MCF 10A (cell line): ENCODE results near the gene UPK3BL1. TPM values are rescaled to one million over a fixed set of nuclear protein-coding genes. Genes with fewer than 3 reads are reported as not detected.
"Not testable (repeated sequence)": the region's sequence is repeated elsewhere in the genome, so short reads cannot be mapped to it uniquely, and the experiment has no call there.

Experiments used
- BruUV-seq: library from RNA; stranded (reverse); fragments of 400-500 nt; replicated peaks from 2 replicates; lab custom pipeline; 2021; lab: Mats Ljungman, UMichigan
- CTCF ChIA-PET: fragments of 300-600 bp; sonication (Branson Sonifier 250); formaldehyde crosslinking; extraction: SDS; loops from one replicate; lab custom pipeline; 2021; ENCODE audit warnings: antibody characterized with exemption, inconsistent platforms; lab: Yijun Ruan, JAX
- POLR2A ChIA-PET: fragments of 300-600, 350-650 bp; sonication (Branson Sonifier 250); formaldehyde crosslinking; extraction: SDS; loops from one replicate; lab custom pipeline; 2020; ENCODE audit warnings: antibody characterized with exemption, inconsistent platforms; lab: Yijun Ruan, JAX
- DNase-seq: peaks from one replicate; pipeline ENCODE4 v3.0.0-alpha.2; 2018; ENCODE audit not compliant: unreplicated experiment
- H3K27ac Mint-ChIP-seq: one replicate; pipeline ENCODE4 v1.8.0; 2022; ENCODE audit warnings: mild to moderate bottlenecking, low read depth, mixed read lengths; ENCODE audit not compliant: unreplicated experiment
- H3K27me3 Mint-ChIP-seq: one replicate; pipeline ENCODE4 v1.8.0; 2022; ENCODE audit warnings: mixed read lengths; ENCODE audit not compliant: insufficient read depth, unreplicated experiment
- H3K36me3 Mint-ChIP-seq: one replicate; pipeline ENCODE4 v1.8.0; 2022; ENCODE audit warnings: mild to moderate bottlenecking, moderate library complexity, mixed read lengths; ENCODE audit not compliant: insufficient read depth, unreplicated experiment
- H3K4me1 Mint-ChIP-seq: one replicate; pipeline ENCODE4 v1.8.0; 2022; ENCODE audit warnings: mixed read lengths; ENCODE audit not compliant: insufficient read depth, unreplicated experiment
- H3K4me3 Mint-ChIP-seq: one replicate; pipeline ENCODE4 v1.8.0; 2022; ENCODE audit warnings: mild to moderate bottlenecking, moderate library complexity, mixed read lengths; ENCODE audit not compliant: unreplicated experiment
- H3K9me3 Mint-ChIP-seq: one replicate; pipeline ENCODE4 v1.8.0; 2022; ENCODE audit warnings: mixed read lengths; ENCODE audit not compliant: unreplicated experiment
- intact Hi-C: fragments of 100-400 bp; cut with micrococcal nuclease; formaldehyde crosslinking; loops from 2 replicates; pipeline ENCODE4 v1.14.1; 2022
- total RNA-seq: library from RNA; stranded (reverse); gene quantifications from 2 replicates; pipeline ENCODE4 v1.2.3, GENCODE V29; 2022

Gene UPK3BL1
- total RNA-seq, 1 experiment from 2014 or later = 16.1 TPM

DNA sequence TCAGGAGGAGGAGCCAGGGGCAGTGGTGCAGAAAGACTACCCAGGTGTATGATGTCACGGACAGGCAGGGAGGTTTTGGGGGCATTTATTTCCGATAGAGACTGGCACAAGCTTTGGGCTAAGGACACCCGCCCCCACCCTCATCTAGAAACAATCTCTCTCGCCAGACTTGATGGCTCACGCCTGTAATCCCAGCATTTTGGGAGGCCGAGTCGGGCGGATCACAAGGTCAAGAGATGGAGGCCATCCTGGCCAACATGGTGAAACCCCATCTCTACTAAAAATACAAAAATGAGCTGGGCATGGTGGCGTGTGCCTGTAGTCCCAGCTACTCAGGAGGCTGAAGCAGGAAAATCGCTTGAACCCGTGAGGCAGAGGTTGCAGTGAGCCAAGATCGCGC is 5.6 kb downstream of the UPK3BL1 start:
- not testable (repeated sequence) for BruUV-seq

DNA sequence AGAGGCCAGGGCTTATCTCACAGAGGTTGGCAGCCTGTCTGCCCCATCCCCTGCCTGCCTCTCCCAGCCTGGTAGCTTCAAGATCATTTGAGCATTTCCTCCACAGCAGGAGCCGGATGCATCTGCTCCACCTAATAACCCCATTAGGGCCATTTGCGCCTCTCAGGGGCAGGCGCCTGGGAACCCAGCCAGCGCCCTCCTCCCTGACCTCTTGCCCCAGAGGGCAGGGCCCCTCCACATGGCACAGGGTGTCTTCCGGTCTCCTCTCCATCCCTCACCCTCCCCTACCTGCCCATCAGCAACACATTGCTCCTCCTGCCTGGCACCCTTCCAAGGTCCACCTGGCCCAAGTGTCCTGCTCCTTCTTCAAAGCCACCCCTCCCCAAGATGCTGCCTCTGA is 7.2 kb downstream of the UPK3BL1 start:
- BruUV-seq, H3K4me3 Mint-ChIP-seq, H3K4me1 Mint-ChIP-seq, DNase-seq, intact Hi-C loops, H3K9me3 Mint-ChIP-seq, H3K36me3 Mint-ChIP-seq, CTCF ChIA-PET, H3K27me3 Mint-ChIP-seq, POLR2A ChIA-PET, H3K27ac Mint-ChIP-seq: not testable (repeated sequence)

More for the DNA sequence above, 5.6 kb downstream of the UPK3BL1 start:
- H3K36me3 Mint-ChIP-seq, POLR2A ChIA-PET, H3K4me1 Mint-ChIP-seq, intact Hi-C loops, H3K4me3 Mint-ChIP-seq, DNase-seq, H3K9me3 Mint-ChIP-seq, H3K27ac Mint-ChIP-seq, CTCF ChIA-PET, H3K27me3 Mint-ChIP-seq: not testable (repeated sequence)

DNA sequence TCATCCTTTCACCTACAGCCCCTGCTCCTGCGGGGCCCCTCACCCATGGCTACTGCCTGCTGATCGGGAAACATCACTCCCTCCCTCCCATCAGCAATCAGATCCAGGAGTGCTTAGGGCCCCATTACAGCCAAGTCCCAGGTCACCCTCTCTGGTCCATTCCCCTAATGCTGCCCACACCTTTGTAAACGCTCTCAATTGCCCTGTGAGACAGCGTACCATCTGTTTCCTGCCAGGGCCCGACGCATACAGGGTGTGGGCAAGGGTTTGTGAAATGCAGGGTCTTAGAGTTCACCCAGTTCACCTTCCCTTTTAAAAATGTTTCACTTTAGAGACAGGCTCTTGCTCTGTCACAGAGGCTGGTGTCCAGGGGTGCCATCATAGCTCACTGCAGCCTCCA is 8.3 kb downstream of the UPK3BL1 start:
- H3K9me3 Mint-ChIP-seq, DNase-seq, H3K27ac Mint-ChIP-seq, H3K4me3 Mint-ChIP-seq, POLR2A ChIA-PET, CTCF ChIA-PET, H3K4me1 Mint-ChIP-seq, H3K36me3 Mint-ChIP-seq, BruUV-seq, intact Hi-C loops, H3K27me3 Mint-ChIP-seq: not testable (repeated sequence)

DNA sequence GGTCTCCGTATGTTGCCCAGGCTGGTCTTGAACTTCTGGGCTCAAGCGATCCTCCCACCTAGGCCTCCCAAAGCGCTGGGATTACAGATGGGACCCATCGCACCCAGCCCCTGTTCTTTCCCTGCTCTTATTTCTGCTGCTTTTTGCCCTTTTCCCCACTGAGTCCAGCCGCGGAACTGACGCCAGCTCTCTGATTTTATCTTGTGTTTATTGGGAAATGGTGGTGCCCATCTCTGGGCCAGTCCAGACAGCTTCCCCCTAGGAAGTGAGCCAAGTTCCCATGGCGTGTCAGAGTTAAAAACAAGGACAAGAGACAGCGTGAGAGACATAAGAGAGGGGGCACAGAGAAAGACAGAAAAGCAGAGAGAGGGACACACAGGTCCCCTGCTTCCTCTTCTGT is 12.0 kb downstream of the UPK3BL1 start:
- H3K4me3 Mint-ChIP-seq, POLR2A ChIA-PET, H3K9me3 Mint-ChIP-seq, DNase-seq, H3K27me3 Mint-ChIP-seq, H3K4me1 Mint-ChIP-seq, CTCF ChIA-PET, H3K27ac Mint-ChIP-seq, H3K36me3 Mint-ChIP-seq, BruUV-seq, intact Hi-C loops: not testable (repeated sequence)

DNA sequence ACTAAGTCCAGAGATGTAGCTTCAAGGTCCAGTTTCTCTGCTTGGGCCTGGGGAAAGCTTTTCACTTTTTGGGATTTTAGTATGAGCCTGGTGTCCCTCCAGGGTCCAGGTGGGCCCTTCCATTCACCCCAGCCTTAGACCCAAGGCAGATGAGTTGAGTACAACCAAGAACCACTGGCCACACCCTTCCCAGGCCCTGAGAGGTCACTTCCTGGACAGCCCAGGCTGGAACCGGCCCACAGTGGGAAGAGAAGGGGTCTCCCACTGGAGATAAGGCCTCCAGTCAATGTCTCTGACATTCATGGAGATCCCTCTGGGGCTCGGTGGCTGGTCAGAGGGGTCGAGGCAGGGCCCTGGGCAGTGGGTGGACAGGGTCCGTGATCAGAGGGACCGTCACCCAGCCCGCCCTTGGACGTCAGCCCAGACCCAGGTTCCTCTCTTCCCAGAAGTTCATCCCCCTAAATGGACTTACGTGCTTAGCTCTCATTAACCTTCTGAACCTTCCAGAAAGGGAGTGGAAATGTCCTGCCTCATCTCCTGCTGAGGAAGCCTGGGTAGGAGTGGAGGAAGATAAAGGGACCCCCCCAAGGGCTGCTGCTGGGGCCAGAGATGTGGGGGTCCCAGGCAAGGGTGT is 15.2 kb downstream of the UPK3BL1 start:
- intact Hi-C loops, CTCF ChIA-PET, H3K27ac Mint-ChIP-seq, H3K27me3 Mint-ChIP-seq, H3K4me1 Mint-ChIP-seq, H3K9me3 Mint-ChIP-seq, H3K4me3 Mint-ChIP-seq, H3K36me3 Mint-ChIP-seq, BruUV-seq, DNase-seq: not testable (repeated sequence)
- POLR2A ChIA-PET = interaction anchor here (0.7 kb wide), 1 partner anchor 934 kb away, joined by 3 read pairs; no protein-coding TSS in a partner anchor

DNA sequence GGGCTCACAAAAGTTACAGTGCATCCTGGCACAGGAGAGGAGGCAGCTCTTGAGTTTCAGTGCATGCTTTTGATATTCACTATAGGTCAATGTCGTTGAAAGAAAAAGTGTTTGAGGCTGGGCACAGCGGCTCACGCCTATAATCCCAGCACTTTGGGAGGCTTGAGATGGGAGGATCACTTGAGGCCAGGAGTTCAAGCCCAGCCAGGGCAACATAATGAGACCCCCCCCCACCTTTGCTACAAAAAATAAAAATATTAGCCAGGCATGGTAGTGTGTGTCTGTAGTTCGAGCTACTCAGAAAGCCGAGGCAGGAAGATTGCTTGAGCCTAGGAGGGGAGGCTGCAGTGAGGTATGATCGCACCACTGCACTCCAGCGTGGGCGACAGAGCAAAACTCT is 24.5 kb downstream of the UPK3BL1 start:
- CTCF ChIA-PET, intact Hi-C loops, DNase-seq, H3K4me3 Mint-ChIP-seq, POLR2A ChIA-PET, H3K4me1 Mint-ChIP-seq, H3K36me3 Mint-ChIP-seq, BruUV-seq, H3K27ac Mint-ChIP-seq, H3K27me3 Mint-ChIP-seq, H3K9me3 Mint-ChIP-seq: not testable (repeated sequence)

DNA sequence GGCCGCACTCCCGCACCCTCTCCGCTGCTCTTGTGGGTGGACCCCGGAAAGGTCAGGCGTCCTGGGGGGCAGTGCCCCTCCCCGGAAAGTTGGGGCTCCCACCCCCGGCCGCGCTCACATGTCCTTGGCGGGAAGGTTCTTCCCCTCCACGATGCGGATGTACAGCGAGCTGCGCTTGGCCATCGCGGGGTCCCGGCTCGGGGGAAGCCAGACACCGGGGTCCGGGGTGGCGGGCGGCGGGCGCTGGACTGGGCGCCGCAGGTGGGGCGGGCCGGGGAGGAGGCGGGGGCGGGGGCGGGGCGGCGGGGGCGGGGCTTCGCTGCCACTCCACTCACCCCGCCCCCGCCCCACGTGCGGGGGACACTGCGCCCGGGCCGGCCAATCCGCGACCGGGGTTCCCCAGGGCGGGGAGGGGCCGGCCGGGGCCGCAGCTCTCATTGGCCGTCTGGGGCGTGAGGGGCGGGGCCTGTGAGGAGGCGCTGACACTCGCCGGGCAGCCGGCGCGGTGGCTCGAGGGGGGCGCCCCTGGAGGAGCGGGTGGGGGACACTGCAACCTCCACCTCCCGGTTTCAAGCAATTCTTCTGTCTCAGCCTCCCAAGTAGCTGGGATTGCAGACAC is 26.0 kb downstream of the UPK3BL1 start, which contains the start of gene RASA4:
RASA4 (minus strand) TSS at position 250 of the 619 bp plus-strand sequence; CDS start at position 183, 67 bp downstream.
- H3K27me3 Mint-ChIP-seq, intact Hi-C loops, H3K9me3 Mint-ChIP-seq, BruUV-seq, DNase-seq, H3K36me3 Mint-ChIP-seq, CTCF ChIA-PET, H3K4me1 Mint-ChIP-seq, H3K4me3 Mint-ChIP-seq, H3K27ac Mint-ChIP-seq, POLR2A ChIA-PET: not testable (repeated sequence)

DNA sequence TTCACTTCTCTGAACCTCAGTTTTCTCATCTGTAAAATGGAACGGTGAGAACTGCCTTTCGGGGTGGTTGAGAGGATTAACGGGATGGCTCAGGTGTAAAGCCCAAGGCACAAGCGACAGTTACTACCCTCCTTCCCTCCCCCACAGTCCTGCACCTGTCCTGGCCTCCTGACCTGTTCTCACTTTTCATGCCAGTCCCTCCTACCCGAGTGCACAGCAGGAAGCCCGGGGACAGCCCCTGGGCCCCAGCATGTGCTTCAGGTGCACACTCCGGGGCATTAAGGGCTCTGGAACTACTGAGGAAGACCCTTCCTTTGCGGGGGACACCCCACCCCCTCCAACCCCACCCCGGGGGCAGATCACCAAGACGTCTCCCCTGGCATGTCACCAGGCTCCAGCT is 26.7 kb downstream of the UPK3BL1 start:
- POLR2A ChIA-PET, CTCF ChIA-PET, H3K4me1 Mint-ChIP-seq, BruUV-seq, H3K36me3 Mint-ChIP-seq, H3K9me3 Mint-ChIP-seq, H3K27me3 Mint-ChIP-seq, DNase-seq, H3K27ac Mint-ChIP-seq, intact Hi-C loops, H3K4me3 Mint-ChIP-seq: not testable (repeated sequence)

DNA sequence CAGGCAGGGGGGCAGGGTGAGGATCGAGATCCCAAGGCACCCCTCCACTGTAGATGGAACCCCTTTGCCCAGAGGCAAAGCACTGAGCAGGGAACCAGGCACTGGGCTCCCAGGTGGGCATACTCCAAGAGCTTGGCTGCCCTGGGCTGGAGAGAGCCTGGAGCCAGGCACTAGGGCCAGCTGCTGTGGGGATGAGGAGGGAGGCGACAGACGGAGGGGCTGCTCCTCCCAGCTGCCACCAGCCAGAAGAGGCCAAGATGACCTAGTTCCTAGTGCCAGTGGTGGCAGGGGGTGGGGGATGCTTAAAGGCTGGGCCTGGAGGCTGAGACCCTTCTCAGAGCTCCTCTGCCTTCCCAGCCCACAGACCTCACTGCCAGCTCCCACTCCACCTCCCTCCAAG is 27.7 kb downstream of the UPK3BL1 start:
- H3K36me3 Mint-ChIP-seq, CTCF ChIA-PET, intact Hi-C loops, H3K4me3 Mint-ChIP-seq, H3K27me3 Mint-ChIP-seq, BruUV-seq, H3K27ac Mint-ChIP-seq, H3K9me3 Mint-ChIP-seq, H3K4me1 Mint-ChIP-seq, DNase-seq, POLR2A ChIA-PET: not testable (repeated sequence)
